ENCODE data around the gene NELL2. TPM values are rescaled to one million over a fixed set of nuclear protein-coding genes. Genes with fewer than 3 reads are reported as not detected.

The NELL2 gene
- total RNA-seq, 2 donors from 2014 or later: 5.1 to 6.9 TPM

GRCh38 chr12:44847403-44847802, 28.7 kb downstream of the NELL2 start:
- no peaks in the 10 kb centered on the region for H3K27me3 Mint-ChIP-seq (ENCODE audit: insufficient read depth)
- Histone ChIP-seq H3K4me3 (ENCODE audit: low read length) (no peak overlapping the region), H3K27ac (ENCODE audit: low read depth, low read length) (no peak overlapping the region), H3K27me3 (ENCODE audit: control insufficient read depth, insufficient read depth, low read length, poor library complexity, severe bottlenecking) (no peaks in the 10 kb centered on the region), H3K9ac (ENCODE audit: extremely low read depth, low read length, poor library complexity, severe bottlenecking) (no peak overlapping the region), H3K9me3 (ENCODE audit: control insufficient read depth, low read length) (no peaks in the 10 kb centered on the region), H3K4me1 (ENCODE audit: control insufficient read depth, insufficient read depth, low read length) (no peaks in the 10 kb centered on the region), H3K36me3 (ENCODE audit: control insufficient read depth, insufficient read depth, low read length) (no peaks in the 10 kb centered on the region)
- TF ChIP-seq, protein P1, sequence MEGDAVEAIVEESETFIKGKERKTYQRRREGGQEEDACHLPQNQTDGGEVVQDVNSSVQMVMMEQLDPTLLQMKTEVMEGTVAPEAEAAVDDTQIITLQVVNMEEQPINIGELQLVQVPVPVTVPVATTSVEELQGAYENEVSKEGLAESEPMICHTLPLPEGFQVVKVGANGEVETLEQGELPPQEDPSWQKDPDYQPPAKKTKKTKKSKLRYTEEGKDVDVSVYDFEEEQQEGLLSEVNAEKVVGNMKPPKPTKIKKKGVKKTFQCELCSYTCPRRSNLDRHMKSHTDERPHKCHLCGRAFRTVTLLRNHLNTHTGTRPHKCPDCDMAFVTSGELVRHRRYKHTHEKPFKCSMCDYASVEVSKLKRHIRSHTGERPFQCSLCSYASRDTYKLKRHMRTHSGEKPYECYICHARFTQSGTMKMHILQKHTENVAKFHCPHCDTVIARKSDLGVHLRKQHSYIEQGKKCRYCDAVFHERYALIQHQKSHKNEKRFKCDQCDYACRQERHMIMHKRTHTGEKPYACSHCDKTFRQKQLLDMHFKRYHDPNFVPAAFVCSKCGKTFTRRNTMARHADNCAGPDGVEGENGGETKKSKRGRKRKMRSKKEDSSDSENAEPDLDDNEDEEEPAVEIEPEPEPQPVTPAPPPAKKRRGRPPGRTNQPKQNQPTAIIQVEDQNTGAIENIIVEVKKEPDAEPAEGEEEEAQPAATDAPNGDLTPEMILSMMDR (conservative IDR thresholded peaks at IDR 0.05): no peak
- no peak overlapping the region for H3K4me3 Mint-ChIP-seq
- no CpG with 5 or more reads among the region's 1 CpG for WGBS, 2 experiments (ENCODE audit: insufficient coverage in 1 of 2, insufficient read length in 1 of 2)
- DNase-seq: no peak
- H3K4me1 Mint-ChIP-seq: no peaks in the 10 kb centered on the region
- no peaks in the 10 kb centered on the region for H3K36me3 Mint-ChIP-seq (ENCODE audit: low read depth)
- H3K9me3 Mint-ChIP-seq: no peaks in the 10 kb centered on the region
- H3K27ac Mint-ChIP-seq: no peak overlapping the region

DNA sequence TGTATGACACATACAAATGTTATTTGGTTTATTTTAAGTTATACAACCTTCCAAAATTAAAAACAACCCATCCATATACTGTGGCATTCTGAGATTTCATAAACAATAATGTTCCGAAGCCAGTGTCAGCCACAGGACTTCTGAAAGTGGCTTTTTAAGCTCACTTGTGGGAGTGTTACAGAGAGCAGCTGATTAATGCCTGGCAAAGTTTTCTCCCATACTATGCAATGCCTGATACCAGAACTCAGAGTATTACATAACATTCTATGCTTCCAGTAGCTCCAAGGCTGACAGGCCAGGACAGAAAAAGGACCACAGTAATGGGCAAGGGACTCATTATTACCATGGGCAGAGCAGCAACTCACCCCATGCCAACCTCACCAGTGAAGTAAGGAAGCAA, 29.3 kb downstream of the NELL2 start:
- H3K9me3 Mint-ChIP-seq: no peaks in the 10 kb centered on the region
- no peak overlapping the region for H3K4me3 Mint-ChIP-seq
- no peaks in the 10 kb centered on the region for H3K27me3 Mint-ChIP-seq (ENCODE audit: insufficient read depth)
- no peaks in the 10 kb centered on the region for H3K27me3 ChIP-seq (ENCODE audit: control insufficient read depth, insufficient read depth, low read length, poor library complexity, severe bottlenecking)
- H3K36me3 ChIP-seq (ENCODE audit: control insufficient read depth, insufficient read depth, low read length): no peaks in the 10 kb centered on the region
- H3K4me1 ChIP-seq (ENCODE audit: control insufficient read depth, insufficient read depth, low read length): no peaks in the 10 kb centered on the region
- no peak overlapping the region for H3K27ac Mint-ChIP-seq
- H3K4me1 Mint-ChIP-seq: no peaks in the 10 kb centered on the region
- no peak overlapping the region for H3K27ac ChIP-seq (ENCODE audit: low read depth, low read length)
- no peaks in the 10 kb centered on the region for H3K36me3 Mint-ChIP-seq (ENCODE audit: low read depth)
- no peak overlapping the region for H3K9ac ChIP-seq (ENCODE audit: extremely low read depth, low read length, poor library complexity, severe bottlenecking)
- TF ChIP-seq, protein P1 (conservative IDR thresholded peaks at IDR 0.05): no peak
- H3K4me3 ChIP-seq (ENCODE audit: low read length): no peak overlapping the region
- DNase-seq: no peak
- 92% methylated on average over 1 of the region's 1 CpG; no CpG with 5 or more reads in 1 of the 2 experiments for WGBS, 2 experiments (ENCODE audit: insufficient coverage in 1 of 2, insufficient read length in 1 of 2)
- no peaks in the 10 kb centered on the region for H3K9me3 ChIP-seq (ENCODE audit: control insufficient read depth, low read length)

- H3K27ac Mint-ChIP-seq: no peak overlapping the region
- H3K4me1 Mint-ChIP-seq: no peaks in the 10 kb centered on the region
- H3K27ac ChIP-seq (ENCODE audit: low read depth, low read length): no peak overlapping the region
Measured at GRCh38 chr12:44842669-44843068, 33.4 kb downstream of the NELL2 start.

More at GRCh38 chr12:44842669-44843068, 33.4 kb downstream of the NELL2 start:
- Mint-ChIP-seq H3K36me3 (ENCODE audit: low read depth) (no peaks in the 10 kb centered on the region), H3K4me3 (no peak overlapping the region), H3K27me3 (ENCODE audit: insufficient read depth) (no peaks in the 10 kb centered on the region), H3K9me3 (no peaks in the 10 kb centered on the region)
- Histone ChIP-seq H3K9me3 (ENCODE audit: control insufficient read depth, low read length) (no peaks in the 10 kb centered on the region), H3K9ac (ENCODE audit: extremely low read depth, low read length, poor library complexity, severe bottlenecking) (no peak overlapping the region), H3K36me3 (ENCODE audit: control insufficient read depth, insufficient read depth, low read length) (no peaks in the 10 kb centered on the region), H3K27me3 (ENCODE audit: control insufficient read depth, insufficient read depth, low read length, poor library complexity, severe bottlenecking) (no peaks in the 10 kb centered on the region), H3K4me3 (ENCODE audit: low read length) (no peak overlapping the region), H3K4me1 (ENCODE audit: control insufficient read depth, insufficient read depth, low read length) (no peaks in the 10 kb centered on the region)
- no peak for DNase-seq
- TF ChIP-seq, protein P1 (conservative IDR thresholded peaks at IDR 0.05): no peak
- 86 to 98% methylated on average over 2 to 4 of the region's 4 CpGs for WGBS, 2 experiments (ENCODE audit: insufficient coverage in 1 of 2, insufficient read length in 1 of 2)

Data from endodermal cell (in vitro differentiated cells).